ENCODE data around the gene ENOX2.
A peak's percentile ranks its signal among the peaks of the same experiment; 100 is the strongest.

Gene ENOX2

DNA sequence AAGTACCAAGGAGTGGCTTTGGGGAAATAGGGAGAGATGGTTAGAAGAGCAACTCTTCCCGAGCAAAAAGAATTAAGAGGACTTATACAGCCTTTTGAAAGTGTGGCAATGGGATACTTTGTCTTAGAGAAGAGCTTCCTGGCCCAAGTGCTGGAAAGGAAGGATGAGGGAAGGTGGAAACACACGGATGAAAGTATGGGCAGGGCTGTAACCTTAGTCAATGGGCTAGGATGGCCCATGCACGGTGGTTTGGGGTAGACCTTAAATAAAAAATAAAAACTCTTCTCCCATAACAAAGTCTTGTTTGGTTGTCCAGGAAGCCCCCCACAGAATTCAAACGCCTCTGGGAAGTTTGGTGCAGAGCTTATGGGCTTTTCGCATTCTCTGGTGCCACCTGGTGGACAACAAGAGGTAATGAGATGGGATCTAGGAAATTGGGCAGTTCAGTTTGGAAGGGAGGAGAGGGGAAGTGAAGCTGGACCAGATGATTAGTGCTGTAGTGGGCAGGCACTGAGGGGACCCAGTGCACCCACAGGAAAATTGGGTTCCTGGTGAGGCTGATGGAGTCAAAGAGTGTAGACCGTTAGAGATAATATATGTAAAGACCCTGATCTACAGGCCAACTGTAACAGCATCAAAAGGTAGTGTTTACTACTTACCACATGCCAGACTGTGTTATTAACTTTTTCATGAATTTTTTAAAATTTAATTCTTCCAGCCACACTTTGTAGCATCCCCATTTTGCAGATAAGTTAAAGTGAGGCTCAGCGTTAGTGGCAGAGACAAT is 13.8 kb upstream of the ENOX2 start:
- TF ChIP-seq, protein P1, sequence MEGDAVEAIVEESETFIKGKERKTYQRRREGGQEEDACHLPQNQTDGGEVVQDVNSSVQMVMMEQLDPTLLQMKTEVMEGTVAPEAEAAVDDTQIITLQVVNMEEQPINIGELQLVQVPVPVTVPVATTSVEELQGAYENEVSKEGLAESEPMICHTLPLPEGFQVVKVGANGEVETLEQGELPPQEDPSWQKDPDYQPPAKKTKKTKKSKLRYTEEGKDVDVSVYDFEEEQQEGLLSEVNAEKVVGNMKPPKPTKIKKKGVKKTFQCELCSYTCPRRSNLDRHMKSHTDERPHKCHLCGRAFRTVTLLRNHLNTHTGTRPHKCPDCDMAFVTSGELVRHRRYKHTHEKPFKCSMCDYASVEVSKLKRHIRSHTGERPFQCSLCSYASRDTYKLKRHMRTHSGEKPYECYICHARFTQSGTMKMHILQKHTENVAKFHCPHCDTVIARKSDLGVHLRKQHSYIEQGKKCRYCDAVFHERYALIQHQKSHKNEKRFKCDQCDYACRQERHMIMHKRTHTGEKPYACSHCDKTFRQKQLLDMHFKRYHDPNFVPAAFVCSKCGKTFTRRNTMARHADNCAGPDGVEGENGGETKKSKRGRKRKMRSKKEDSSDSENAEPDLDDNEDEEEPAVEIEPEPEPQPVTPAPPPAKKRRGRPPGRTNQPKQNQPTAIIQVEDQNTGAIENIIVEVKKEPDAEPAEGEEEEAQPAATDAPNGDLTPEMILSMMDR (IDR thresholded peaks at IDR 0.05; ENCODE audit: insufficient read depth, low read depth, low read length, missing control alignments), result peak; percentile 47
- no peak overlapping the region for H3K4me3 ChIP-seq (ENCODE audit: low read depth, low read length)
- peak; percentile 63 for DNase-seq (ENCODE audit: low read depth)

DNA sequence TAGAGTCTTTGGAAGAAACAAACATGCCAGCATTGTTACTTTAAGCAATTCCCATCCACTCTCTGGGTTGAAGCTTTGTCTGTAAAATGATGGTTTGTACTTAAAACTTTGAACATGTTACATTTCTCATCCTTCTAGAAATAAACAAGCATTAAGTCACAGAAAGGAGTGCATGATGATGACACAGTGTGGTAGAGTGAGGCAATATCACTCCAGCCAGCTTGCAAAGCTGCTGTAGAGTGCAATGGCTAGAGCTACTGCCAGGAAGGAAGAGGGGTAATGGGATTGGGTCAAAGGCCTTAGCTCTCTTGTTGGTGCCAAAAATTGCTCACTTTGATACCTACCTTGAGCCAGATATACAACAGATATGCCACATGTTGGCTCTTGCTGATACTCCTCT is 12.3 kb upstream of the ENOX2 start:
- TF ChIP-seq, protein P1 (IDR thresholded peaks at IDR 0.05; ENCODE audit: insufficient read depth, low read depth, low read length, missing control alignments), result no peak
- no peak overlapping the region for H3K4me3 ChIP-seq (ENCODE audit: low read depth, low read length)
- no peak for DNase-seq (ENCODE audit: low read depth)

DNA sequence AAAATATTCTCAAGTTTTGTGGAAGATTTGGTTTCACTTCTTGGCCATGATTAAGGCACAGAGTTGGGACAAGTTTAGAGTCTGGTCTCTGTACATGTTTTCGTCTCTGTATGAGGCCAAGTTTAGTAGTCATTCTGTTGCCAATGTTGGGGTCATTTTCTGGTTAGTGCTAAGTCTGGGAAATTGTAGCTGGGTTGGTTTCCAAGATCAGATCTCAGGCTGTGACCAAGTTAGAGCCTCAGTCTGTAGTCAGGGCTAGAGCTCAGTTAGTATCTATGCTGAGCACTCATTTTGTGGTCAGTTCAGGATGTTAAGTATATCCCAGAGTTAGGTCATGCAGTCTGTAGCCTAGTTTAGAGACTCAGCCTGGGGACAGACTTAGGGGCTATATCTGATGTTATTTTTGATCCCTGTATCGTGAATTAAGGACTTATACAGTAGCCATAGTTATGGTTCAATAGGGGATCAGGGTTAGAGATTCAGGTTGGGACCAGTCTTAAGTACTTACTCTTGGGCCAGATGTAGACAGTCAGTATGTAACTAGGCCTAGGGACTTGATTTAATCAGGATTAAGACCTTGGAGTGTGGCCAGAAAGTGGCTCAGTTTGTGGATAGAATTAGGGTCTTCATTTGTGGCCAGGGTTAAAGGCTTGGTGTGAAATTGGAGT is 6.6 kb upstream of the ENOX2 start:
- DNase-seq (ENCODE audit: low read depth), result no peak
- no peak overlapping the region for H3K4me3 ChIP-seq (ENCODE audit: low read depth, low read length)
- TF ChIP-seq, protein P1 (IDR thresholded peaks at IDR 0.05; ENCODE audit: insufficient read depth, low read depth, low read length, missing control alignments), result no peak

DNA sequence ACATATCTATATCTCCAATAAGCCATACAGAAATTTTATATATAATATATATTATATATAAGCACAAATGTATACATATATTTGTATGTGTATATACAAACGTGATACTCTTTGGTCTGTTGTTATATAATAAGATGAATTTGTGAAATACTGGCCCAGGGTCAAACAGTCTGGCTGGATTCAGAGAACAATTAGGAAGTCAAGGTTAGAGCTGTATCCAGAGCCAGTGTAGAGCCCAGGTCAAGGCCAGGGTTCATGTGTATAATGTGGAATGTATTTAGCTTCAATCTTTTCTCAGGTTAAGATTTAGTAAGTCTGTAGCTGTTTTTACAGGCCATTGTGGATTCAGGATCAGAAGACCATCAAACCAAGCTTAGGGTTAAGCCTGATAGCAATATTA is 3.8 kb upstream of the ENOX2 start:
- TF ChIP-seq, protein P1 (IDR thresholded peaks at IDR 0.05; ENCODE audit: insufficient read depth, low read depth, low read length, missing control alignments), result no peak
- no peak overlapping the region for H3K4me3 ChIP-seq (ENCODE audit: low read depth, low read length)
- DNase-seq (ENCODE audit: low read depth), result no peak

DNA sequence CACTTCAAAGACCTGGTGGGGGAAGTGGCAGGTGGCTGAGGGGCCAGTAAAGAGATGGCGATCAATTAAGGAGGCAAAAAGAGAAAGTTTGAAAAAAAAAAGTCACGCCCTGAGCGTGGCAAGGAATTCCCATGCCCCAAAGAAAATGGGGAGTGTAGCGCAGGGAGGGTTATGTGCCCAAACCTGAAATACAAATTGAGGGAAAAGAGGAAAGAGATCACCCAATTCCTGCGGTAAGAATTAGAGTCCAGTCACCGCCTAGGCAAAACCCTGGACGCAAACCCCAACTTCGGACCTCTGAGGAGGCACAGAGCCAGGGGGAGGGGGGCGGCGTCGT is 595 bp downstream of the ENOX2 start:
- peak overlapping the region; percentile 64 for H3K4me3 ChIP-seq (ENCODE audit: low read depth, low read length)
- TF ChIP-seq, protein P1 (IDR thresholded peaks at IDR 0.05; ENCODE audit: insufficient read depth, low read depth, low read length, missing control alignments), result no peak
- DNase-seq (ENCODE audit: low read depth), result no peak

DNA sequence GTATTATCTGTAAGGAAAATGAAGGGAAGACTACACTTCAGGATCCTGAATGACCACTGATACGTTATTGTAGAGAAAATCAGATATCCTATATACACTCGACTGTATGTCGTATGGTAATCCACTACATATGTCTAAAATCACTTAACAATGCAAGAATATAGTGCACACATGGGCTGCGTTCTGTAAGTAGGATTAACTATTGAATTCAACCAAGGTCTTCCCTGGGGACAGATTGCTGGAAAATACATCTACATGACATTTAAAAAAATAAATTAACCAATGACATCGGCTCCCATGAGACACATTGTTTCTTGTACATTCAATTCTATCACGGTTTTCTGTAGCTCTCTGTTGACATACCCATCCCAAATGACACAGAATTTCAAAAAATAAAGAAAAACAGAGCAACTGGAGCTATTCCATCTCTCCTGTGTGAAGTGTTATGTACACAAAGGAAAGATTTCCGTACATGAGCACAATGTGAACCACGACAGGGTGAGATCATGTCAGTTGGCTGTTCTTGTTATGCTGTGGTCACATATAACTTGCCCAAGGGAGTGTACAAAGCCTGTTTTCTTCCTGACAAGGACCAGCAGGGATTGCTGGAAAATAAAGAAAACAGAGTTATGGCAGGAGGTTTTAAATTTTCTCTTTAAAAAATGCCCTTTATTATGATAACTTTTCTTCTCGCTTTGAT is 6.1 kb downstream of the ENOX2 start:
- TF ChIP-seq, protein P1 (IDR thresholded peaks at IDR 0.05; ENCODE audit: insufficient read depth, low read depth, low read length, missing control alignments), result no peak
- no peak for DNase-seq (ENCODE audit: low read depth)
- no peak overlapping the region for H3K4me3 ChIP-seq (ENCODE audit: low read depth, low read length)
